ENCODE results near the gene SNRNP27. TPM values are rescaled to one million over a fixed set of nuclear protein-coding genes. Genes with fewer than 3 reads are reported as not detected.

SNRNP27 gene
- total and polyA plus RNA-seq, 2 of the 8 experiments (the other 6 are each of a cell fraction or from before 2014, with no cell fraction given): 11.1 to 40.5 TPM

DNA sequence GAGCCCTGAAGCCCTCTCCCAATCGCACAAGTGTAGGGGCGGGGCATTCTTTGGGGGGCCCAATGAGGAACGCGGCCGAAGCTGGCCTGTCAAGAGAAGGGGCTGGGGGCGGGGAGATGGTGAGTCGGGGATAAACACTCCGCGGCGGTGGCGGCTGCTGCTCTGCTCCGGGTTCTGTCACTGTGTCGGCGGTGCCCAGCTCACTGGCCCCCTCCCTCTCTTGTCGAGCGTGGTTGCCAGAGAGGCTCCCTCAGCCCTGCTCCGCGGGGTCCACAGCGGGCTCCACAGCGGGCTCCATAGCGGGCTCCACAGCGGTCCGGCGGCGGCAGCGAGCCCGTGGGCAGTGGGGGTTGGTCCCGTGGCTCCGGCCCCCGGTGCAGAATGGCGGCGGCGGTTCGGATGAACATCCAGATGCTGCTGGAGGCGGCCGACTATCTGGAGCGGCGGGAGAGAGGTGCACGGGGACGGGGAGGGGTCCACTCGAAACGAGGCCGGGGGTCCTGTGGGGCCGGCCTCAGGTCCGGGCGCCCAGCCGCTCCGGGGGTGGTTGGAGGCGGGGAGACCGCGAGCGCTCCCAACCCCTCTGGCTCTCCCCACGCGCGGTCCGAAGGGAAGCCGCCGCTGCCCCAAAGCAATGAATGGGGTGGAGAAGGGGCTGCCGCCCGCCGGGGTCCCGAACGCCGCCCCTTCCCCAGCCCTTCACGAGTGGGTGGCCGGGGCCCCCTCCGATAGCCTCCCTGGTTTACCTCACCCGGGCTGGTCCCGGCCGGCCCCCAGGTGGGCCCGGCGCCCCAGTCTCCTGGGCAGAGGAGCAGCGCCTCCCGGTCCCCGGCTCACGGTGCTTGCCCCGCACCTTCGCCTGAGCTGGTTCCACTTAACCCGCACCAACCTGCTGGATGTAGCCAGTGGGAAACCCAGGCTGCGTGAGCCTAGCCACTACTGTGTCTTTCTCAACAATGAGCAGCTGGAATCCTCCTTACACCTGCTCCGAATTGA lies 21.5 kb downstream of the SNRNP27 start, which contains the start of gene MXD1 (continued):
- TF ChIP-seq BACH1 (IDR thresholded peaks at IDR 0.05; ENCODE audit: low read length): no peak
- TF ChIP-seq KDM5A (IDR thresholded peaks at IDR 0.05; ENCODE audit: low read length): no peak
- no peak for TF ChIP-seq TCF12 (IDR thresholded peaks at IDR 0.05; ENCODE audit: low read depth, low read length)
- TF ChIP-seq POLR2A (IDR thresholded peaks at IDR 0.05; ENCODE audit: control extremely low read depth in 1 of 2, low read depth in 2 of 2, low read length in 2 of 2): peak in 1 of 2 experiments; percentile 27; a peak in 1 of 3 replicates
- TF ChIP-seq HDAC2 (IDR thresholded peaks at IDR 0.05; ENCODE audit: borderline replicate concordance in 1 of 2, low read depth in 2 of 2, low read length in 2 of 2): no peak; a peak in 1 of 4 replicates
- TF ChIP-seq, protein P1, sequence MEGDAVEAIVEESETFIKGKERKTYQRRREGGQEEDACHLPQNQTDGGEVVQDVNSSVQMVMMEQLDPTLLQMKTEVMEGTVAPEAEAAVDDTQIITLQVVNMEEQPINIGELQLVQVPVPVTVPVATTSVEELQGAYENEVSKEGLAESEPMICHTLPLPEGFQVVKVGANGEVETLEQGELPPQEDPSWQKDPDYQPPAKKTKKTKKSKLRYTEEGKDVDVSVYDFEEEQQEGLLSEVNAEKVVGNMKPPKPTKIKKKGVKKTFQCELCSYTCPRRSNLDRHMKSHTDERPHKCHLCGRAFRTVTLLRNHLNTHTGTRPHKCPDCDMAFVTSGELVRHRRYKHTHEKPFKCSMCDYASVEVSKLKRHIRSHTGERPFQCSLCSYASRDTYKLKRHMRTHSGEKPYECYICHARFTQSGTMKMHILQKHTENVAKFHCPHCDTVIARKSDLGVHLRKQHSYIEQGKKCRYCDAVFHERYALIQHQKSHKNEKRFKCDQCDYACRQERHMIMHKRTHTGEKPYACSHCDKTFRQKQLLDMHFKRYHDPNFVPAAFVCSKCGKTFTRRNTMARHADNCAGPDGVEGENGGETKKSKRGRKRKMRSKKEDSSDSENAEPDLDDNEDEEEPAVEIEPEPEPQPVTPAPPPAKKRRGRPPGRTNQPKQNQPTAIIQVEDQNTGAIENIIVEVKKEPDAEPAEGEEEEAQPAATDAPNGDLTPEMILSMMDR (IDR thresholded peaks at IDR 0.05; ENCODE audit: control extremely low read depth in 1 of 3, insufficient read depth in 1 of 3, low read depth in 1 of 3, low read length in 3 of 3): no peak
- no peak for TF ChIP-seq NRF1 (IDR thresholded peaks at IDR 0.05; ENCODE audit: low read depth, low read length)
- no peak for TF ChIP-seq TAF7 (optimal IDR thresholded peaks at IDR 0.05; ENCODE audit: borderline replicate concordance, low read depth, low read length)
- TF ChIP-seq RBBP5 (IDR thresholded peaks at IDR 0.05; ENCODE audit: borderline replicate concordance, low read depth, low read length): no peak
- no peak for TF ChIP-seq SIX5 (IDR thresholded peaks at IDR 0.05; ENCODE audit: low read depth, low read length)
- TF ChIP-seq CTBP2 (IDR thresholded peaks at IDR 0.05; ENCODE audit: borderline replicate concordance, insufficient read depth, insufficient read length, low read length): no peak
- peak; percentile 43; the same call in 1 of the 2 replicates for TF ChIP-seq TBP (IDR thresholded peaks at IDR 0.05; ENCODE audit: low read depth, low read length)
- peak in 1 of 2 experiments; percentile 3; a peak in 1 of 4 replicates for TF ChIP-seq RAD21 (IDR thresholded peaks at IDR 0.05 in 1 of 2, conservative IDR thresholded peaks at IDR 0.05 in 1 of 2; ENCODE audit: low read depth in 2 of 2, low read length in 2 of 2)
- TF ChIP-seq, protein P2, sequence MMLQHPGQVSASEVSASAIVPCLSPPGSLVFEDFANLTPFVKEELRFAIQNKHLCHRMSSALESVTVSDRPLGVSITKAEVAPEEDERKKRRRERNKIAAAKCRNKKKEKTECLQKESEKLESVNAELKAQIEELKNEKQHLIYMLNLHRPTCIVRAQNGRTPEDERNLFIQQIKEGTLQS (IDR thresholded peaks at IDR 0.05; ENCODE audit: insufficient read depth, low read depth, low read length): no peak
- no peak for TF ChIP-seq TEAD4 (IDR thresholded peaks at IDR 0.05; ENCODE audit: low read depth, low read length)
- no peak for TF ChIP-seq BRCA1 (IDR thresholded peaks at IDR 0.05; ENCODE audit: low read depth, low read length)
- no peak for TF ChIP-seq KDM1A (IDR thresholded peaks at IDR 0.05; ENCODE audit: borderline replicate concordance, low read length)
- TF ChIP-seq, protein P3, sequence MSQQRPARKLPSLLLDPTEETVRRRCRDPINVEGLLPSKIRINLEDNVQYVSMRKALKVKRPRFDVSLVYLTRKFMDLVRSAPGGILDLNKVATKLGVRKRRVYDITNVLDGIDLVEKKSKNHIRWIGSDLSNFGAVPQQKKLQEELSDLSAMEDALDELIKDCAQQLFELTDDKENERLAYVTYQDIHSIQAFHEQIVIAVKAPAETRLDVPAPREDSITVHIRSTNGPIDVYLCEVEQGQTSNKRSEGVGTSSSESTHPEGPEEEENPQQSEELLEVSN (IDR thresholded peaks at IDR 0.05): no peak
- no peak for TF ChIP-seq JUND (IDR thresholded peaks at IDR 0.05; ENCODE audit: low read length)

Data from H1 (cell line).